Myocyte (in vitro differentiated cells): Measurements from ENCODE around the gene PTPRG. TPM values are rescaled to one million over a fixed set of nuclear protein-coding genes. Genes with fewer than 3 reads are reported as not detected.

Source experiments
- DNase-seq: peaks from one replicate; pipeline ENCODE4 v3.0.0-alpha.2; 2012; ENCODE audit warnings: low read depth
- total RNA-seq: library from RNA; depleted of rRNA; stranded (reverse); fragments of >200 nt; gene quantifications from 2 replicates; pipeline ENCODE4 v1.2.3, GENCODE V29; 2014

PTPRG gene
- total RNA-seq, 1 donor from 2014 or later = 28.4 TPM

DNA sequence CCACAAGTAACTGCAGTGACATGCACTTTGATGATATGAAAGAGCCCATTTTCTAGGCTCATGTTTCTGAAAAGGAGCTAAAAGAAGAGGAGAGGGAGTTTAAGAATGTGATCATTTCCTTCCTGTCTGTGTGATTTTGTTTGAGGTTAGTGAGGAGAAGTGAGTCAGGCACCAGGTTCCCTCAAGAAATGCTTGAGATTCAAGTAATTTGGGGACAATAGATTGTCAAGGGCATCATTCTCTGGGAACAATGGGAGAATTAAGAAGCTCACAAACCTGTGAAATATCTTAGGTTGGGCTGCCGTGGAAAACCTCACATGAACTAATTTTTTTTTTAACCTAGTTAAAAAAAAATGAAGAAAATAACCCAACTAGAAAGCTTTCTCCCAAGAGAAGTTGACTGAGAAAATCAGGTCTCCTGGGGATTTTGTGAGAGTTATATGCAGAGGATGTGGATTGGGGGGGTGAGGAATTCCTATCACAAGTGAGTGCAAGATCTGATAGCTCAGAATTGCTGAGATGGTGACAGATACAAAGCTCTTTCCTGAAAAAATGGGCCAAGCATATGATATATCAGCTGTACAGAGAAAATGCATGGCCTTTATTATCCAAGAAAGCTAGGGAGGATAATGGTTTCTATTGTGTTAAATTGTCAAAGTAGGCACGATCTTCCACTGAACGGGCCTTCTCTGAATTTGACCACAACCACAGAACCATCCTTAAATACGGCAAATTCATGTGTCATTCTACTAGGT is 608.7 kb downstream of the PTPRG start:
- DNase-seq = no peak

DNA sequence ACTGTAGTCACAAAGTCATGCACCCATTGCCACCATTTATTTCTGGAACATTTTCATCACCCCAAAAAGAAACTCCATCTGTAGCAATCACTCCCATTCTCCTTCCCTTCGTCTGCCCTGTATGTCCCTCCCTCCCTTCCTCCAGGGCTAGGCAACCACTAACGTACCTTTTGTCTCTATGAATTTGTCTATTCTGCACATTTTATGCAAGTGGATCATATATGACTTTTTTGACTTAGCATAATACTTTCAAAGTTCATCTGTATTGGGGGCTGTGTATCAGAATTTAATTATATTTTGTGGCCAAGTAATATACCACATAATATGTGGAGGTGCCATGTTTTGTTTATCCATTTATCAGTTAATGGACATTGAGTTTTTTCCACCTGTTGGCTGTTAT is 610.4 kb downstream of the PTPRG start:
- DNase-seq = no peak

DNA sequence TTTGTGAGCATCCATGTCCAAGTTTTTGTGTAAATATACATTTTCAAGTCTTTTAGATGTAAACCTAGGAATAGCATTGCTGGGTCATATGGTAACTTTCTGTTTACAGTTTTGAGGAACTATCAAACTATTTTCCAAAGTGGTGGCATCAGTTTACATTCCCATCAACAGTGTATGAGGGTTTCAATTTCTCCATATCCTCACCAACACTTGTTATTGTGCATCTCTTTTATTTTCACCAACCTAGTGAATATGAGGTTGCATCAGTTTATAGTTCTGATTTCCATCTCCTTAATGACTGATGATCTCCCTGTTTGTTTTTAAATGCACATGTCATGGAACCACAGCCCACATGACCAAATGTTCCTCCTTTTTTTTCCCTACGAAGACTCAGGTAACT is 610.8 kb downstream of the PTPRG start:
- no peak for DNase-seq

DNA sequence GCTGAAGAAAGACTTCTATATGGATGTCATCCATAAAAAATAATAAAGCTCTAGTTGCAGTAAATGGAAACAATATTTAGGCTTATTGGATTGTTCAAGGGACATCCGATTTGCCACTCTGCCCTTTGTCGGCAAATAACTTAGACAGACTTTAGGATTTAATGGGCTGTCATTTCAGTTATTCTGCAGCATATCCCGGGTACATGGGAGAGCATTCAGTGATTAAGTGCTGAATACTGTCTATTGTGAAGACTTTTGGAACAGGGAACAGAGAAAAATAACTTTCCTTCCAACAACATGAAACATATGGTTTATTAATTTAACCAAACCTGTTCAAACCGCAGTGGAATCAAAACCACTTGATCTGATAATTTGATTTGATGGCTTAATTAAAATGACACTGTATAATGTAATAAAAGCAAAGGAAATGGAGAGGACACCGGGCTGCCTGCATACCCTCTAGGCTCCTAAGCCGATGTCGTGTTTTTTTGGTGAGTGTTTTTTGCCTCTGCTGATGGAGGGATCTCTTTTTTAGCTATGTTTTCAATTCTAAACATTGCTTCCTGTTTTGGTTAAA is 612.7 kb downstream of the PTPRG start:
- no peak for DNase-seq

DNA sequence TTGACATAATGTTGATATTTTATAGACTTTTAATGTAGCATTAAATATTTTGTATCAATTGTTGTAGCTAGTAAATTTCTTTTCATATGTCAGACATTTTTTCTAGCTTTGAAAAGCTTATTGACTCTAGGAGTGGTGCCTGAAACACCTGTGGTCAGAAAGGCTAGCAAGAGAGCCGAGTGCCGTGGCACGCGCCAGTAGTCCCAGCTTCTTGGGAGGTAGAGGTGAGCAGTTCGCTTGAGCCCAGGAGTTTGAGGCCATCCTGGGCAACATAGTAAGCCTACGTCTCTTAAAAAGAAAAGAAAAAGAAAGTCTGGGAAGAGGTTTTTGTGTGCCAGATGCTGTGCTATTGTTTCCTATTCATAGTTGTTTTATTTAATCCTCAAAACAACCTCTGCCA is 613.8 kb downstream of the PTPRG start:
- DNase-seq = no peak

DNA sequence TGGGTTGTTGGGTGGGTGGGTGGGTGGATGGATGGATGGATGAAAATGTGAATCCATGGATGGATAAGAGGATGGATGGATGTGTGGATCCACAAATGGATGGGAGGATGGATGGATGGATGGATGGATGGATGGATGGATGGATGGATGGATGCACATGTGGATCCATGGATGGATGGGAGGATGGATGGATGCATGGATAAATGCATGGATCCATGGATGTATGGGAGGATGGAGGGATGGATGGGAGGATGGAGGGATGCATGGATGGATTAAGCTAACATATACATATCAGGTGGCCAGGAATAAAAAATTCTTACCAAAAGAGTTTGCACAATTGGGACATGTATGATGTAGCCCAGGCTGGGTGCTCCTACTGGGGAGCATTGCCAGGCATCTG is 616.7 kb downstream of the PTPRG start:
- no peak for DNase-seq

DNA sequence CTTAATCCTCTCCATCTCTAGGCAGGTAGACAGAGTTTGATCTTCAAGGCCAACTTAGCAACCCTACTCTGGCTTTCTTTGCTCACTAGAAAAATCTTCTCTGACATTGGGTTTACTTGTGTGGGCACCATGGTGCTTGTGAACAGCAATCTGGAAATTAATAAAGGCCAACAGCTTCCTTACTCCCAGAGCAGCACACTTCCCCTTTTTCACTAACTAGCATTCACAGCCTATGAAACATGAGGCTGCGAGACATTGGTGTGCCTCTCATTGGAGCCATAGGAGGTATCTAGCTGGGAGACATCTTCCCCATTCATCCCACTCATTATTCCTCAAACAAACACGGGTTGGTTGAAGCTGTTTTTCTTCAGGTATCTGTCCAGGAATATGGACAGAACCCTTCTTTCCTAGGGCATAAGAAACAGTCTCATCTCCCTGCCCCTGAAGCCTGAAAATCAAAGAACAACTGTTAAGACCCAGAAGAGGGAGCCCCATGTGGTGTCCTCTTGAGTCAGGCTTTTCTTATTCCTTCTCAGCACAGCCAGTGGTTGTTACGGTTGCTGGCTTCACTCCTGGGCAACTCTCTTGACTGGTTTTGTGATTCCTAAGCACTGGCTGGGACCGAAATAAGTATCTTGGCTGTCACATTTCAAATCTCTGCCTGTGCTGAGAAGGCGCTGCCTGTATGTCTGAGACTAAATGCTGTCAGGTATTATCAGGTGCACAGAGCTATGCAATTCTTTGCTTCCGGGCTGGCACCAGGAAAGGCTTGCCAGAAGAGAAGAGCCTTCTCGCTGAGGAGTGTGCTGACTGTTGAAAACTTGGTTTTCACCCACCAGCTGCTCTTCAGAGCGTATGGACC is 617.6 kb downstream of the PTPRG start:
- no peak for DNase-seq

DNA sequence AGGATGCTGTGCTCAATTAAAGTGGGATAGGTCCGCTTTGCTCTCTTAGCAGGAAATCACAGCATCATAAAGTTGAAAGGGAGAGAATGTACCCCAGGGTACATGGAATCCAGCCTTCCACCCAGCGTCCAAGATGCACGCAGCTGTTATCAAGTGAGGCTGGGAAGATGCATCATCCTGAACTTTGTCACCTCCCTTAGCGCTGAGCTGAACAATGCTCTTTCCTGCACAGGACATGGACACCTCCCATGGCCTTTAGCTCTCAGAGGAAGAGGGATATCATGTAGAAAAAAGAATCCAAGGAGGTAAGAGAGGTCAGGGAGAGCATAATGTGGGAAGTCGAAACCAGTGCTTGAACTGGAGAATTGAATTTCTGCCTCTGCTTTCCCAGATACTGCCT is 619.1 kb downstream of the PTPRG start:
- no peak for DNase-seq

DNA sequence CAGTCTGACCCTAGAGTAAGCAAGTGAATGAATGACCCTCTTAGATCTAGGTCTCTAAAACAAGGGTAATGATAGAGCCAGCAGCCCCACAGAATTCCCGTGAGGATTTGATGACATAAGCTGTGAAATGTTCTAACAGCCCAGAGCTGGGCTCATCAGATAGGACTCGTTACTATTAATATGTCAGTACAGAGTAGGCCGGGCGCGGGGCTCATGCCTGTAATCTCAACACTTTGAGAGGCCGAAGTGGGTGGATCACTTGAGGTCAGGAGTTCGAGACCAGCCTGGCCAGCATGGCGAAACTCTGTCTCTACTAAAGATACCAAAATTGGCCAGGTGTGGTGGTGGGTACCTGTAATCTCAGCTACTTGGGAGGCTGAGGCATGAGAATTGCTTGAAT is 621.7 kb downstream of the PTPRG start:
- no peak for DNase-seq

DNA sequence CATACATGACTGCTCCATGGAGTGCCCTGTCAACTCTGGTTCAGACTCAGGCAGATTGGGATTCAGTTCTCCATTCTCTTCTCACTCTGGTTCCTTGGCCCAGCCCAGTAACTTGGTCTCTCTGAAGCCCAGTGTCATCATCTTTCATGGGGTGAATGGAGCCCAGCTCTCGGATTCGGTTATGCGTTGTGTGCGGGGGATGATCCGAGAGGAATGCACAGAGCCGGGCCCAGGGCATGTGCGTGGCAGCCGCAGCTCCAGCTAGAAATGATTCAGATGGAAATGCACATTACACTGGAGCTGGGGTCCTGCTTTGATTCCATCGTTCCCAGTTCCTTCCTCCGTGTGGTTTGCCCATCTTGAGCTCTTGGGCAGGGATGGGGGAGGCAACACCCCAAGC is 622.6 kb downstream of the PTPRG start:
- no peak for DNase-seq

DNA sequence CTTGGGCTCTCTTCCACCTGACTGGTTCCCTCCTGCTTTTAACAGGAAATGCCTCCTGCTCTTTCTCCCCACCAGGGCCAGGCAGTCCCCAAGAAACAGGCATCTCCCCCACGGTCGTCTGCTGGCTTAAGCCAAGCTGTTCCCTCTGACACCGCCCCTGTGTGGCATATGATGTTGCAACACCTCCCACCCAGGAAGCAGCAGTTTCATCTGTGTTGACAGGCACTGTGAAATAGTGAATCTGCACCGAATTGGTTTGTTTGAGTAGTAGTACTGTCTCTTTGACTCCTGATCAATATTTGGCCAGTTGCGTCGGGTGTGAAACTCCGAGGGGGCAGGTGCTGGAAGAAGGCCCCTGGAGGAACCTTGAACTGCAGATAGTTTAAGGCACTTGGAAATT is 623.2 kb downstream of the PTPRG start:
- DNase-seq = no peak

DNA sequence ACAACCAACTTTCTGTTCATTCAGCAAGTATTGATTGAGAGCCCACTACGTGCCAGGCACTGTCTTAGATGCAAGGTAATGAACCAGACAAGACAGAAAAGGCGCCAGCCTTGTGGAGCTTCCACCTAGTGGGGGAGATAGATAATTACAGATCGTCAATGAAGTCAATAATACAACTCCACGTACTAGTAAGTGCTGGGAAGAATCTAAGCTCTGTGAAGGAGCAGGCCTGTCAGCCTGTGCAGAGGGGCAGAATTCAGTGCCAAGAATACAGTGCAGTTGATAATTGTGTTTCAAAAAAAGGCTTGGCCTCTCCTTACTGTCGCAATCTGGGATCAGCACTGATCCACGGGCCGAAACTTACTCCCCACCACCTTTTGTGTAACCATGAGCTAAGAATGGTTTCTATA is 625.7 kb downstream of the PTPRG start:
- DNase-seq = no peak

DNA sequence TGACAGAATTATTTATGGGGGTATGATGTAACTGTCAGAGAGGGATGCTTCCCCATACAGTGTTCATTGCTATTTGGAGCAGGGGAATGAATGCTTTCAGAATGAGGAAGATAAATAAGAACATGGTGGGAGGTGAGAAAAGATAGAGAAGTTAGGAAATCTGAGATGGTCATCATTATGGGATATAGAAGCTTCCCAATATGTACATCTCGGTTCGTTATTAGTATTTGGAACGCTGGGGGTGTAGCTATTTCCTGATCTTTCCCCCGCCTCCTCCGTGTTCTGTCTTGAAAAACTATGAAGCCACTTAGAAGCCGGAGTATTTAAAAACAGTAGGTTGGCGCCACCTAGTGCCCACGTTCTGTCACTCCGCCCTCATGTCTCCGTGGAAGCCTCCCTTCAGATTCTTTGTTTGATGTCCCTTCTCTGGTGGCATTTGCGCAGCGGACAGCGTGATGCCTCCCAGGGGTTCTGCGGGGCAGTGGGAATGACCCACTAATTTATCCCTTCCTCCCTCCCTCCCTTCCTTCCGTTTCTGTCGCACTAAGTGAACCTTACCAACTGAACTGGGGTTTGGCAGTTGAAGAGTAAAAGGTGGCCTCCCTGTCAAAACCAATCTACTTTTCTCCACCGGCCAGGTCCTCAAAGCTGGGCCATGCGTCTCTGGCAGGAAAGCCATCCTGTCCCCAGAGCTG is 627.5 kb downstream of the PTPRG start:
- peak; percentile 79 for DNase-seq

DNA sequence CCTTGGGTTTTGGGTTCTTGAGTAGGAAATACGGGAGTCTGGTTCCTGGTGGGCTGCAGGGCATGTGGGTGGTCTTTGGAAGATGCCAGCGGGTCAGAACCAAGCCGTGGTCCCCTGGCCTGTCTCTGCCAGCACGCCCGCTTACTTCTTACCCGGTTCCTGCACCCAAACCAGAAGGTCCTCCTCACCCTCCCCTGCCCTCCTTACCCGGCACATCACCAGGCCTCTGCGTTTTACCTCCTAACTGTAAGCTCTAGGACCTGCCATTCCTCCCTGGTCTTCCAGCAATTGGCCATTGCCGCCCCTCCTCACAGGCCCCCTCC is 628.0 kb downstream of the PTPRG start:
- no peak for DNase-seq

DNA sequence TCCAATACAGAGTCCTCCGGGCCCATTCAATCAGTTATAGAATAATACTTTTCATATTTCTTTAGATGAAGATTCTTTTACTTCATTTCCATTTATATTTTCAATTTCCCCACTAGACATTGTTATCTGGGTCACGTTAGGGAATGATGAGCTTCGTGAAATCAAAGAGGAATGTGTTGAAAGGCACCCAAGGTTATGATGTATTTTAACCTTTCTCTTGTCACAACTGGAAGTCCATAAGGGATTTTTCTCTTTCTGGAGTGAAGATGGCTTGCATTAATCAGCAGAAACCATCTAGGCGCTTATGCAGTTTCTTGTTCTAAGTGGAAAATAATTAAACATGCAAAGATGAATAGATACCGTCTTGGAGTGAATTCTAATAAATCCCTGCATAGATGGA is 631.5 kb downstream of the PTPRG start:
- no peak for DNase-seq

DNA sequence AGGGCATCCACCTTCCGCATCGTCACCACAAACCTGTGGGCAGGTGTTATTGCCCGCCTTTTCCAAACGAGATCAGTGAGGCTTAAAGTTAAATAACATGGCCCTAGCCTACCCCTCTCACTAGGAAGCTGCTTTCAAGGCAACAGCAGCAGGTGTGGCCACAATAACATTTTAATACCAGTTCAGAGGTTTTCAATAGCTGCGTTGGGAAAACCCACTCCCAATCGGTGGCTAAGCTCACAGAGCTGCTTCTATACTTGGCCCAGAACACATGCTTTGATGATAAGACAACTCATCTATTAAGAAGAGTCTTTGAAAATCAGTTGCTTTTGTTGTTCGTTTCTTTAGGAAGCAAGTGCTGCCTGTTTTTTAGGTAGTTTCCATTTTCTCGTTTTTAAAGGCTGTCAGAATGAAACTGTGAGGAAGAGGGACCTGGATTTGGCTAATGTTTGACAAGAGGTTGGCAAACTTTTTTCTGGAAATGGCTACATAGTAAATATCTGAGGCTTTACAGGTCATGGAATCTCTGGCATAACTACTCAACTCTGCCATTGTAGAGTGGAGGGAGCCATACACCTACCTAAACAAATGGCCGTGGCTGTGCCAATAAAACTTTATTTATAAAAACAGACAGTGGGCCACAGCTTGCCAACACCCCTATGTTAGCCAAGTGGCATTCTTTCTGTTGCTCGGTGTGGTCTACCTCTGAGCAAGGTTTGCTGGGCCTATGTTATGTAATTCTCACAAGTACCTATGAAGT is 632.4 kb downstream of the PTPRG start:
- DNase-seq = no peak

DNA sequence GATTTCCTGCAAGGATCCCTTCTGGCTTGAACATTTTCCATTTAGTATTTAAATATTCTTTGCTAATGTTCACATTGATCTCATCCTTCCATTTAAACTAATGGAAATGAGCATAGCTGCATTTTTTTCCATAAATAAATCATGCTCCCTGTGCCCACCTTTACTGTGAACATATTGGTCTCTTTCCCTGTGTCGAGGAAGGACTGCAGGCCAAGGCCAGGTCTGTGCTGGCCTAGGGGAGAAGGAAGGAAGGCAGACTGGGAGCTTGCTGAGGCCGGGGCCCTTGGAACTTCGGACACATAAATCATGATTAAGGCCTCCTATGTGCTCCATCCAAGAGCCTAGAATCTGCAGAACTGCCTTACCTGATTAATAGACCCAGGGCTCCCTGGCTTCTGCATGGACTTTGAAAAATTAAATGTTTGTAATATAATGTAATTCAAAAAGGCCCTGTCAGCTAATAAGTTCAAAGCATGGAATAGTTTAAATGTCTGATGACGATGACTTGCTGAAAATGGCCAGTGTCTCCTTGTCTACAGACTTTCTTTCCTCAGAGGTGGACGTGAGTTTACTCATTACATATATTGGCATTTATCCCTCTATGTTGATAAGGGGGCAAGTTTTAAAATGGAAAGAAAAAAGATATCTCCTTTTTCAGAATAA is 636.1 kb downstream of the PTPRG start:
- DNase-seq = no peak

DNA sequence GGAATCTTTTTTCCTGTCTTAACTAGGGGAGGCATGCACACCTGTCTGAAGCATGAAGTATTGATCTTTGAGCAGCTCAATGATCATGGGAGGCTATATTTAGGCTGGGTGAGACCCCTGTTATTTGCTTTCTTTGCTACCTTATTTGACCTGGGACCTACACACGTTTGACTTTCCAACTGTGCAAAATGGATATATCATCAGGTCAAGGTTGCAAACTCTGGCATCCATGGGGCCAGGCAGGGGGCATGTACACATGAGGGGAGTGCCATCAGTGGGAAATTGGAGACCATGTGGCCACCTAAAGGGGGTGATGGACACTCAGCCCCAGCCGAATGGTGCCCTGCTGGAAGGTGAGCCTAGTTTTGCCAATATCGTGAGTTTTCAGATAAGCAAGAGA is 637.8 kb downstream of the PTPRG start:
- no peak for DNase-seq

DNA sequence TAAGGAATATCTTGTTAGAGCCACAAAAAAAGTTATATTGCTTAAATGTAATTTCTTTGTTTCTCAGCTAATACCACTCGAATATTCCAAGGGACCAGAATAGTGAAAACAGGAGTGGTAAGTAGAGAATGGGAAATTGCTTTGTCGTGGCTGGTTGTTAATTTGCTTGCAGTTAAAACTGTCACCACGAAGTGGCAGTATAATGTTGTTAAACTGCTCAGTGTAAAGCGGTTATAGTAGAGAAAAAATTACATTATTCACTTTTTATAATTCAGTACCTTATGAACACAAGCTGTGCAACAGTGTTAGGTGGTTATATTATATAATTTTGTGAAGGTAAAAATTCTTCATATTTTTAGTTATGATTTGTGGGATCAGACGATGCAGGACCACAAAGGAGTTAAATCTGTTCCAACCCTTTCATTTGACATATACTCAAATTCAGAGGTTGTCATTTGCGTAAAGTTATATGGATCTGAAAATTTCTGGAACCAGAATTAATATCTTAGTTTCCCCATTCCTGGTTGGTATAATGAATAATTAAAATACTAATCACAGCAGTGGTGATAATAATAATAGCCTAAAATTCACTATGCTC is 640.2 kb downstream of the PTPRG start:
- DNase-seq = peak; percentile 54

DNA sequence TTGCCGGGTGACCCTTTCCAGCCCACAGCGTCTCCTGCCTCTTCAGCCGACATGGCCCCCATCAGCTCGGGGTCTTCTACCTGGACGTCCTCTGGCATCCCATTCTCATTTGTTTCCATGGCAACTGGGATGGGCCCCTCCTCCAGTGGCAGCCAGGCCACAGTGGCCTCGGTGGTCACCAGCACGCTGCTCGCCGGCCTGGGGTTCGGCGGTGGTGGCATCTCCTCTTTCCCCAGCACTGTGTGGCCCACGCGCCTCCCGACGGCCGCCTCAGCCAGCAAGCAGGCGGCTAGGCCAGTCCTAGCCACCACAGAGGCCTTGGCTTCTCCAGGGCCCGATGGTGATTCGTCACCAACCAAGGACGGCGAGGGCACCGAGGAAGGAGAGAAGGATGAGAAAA is 641.8 kb downstream of the PTPRG start:
- no peak for DNase-seq
